HFFc6 (cell line): ENCODE measurements around the gene GRPEL1. TPM values are rescaled to one million over a fixed set of nuclear protein-coding genes. Genes with fewer than 3 reads are reported as not detected.

Source experiments
- DNase-seq: peaks from one replicate; pipeline ENCODE4 v3.0.0-alpha.2; 2018
- H3K27ac Mint-ChIP-seq: 2 replicates; pipeline ENCODE4 v1.8.0; 2020; ENCODE audit warnings: mild to moderate bottlenecking, mixed read lengths
- H3K27me3 Mint-ChIP-seq: 2 replicates; pipeline ENCODE4 v1.8.0; 2021; ENCODE audit warnings: mild to moderate bottlenecking, moderate library complexity, mixed read lengths; ENCODE audit not compliant: insufficient read depth
- H3K36me3 Mint-ChIP-seq: 2 replicates; pipeline ENCODE4 v1.8.0; 2021; ENCODE audit warnings: low read depth, mixed read lengths
- H3K4me1 Mint-ChIP-seq: 2 replicates; pipeline ENCODE4 v1.8.0; 2020; ENCODE audit warnings: low read depth, mixed read lengths
- H3K4me3 Mint-ChIP-seq: 2 replicates; pipeline ENCODE4 v1.8.0; 2020; ENCODE audit warnings: mild to moderate bottlenecking, moderate library complexity, mixed read lengths
- H3K9me3 Mint-ChIP-seq: 2 replicates; pipeline ENCODE4 v1.8.0; 2020; ENCODE audit warnings: mild to moderate bottlenecking, mixed read lengths
- CTCF ChIP-seq: fragments of 200-600 bp; sonication (generic); IDR thresholded peaks from 2 replicates; pipeline ENCODE4 v1.5.0; 2021; ENCODE audit warnings: antibody characterized with exemption, mild to moderate bottlenecking
- total RNA-seq, 6 experiments: library from RNA; stranded (reverse); fragmentation: NEBNext Ultra II Directional; extraction: Animal tissue kit (Norgen Biotek cat#: 25700); gene quantifications; 2 replicates in 1 of 6; 3 replicates in 5 of 6; pipeline ENCODE4 v1.2.3, GENCODE V29; 2021

GRPEL1 gene
- total RNA-seq, 6 experiments from 2014 or later = 43.1 to 62.1 (median 45.3) TPM

GRCh38 chr4:7042503-7043283, 25.2 kb downstream of the GRPEL1 start:
- Mint-ChIP-seq H3K36me3 (no peaks in the 10 kb centered on the region; the same call in none of the 2 replicates), H3K4me3 (peak overlapping the region; percentile 95), H3K27me3 (peaks cover 2% of the 10 kb centered on the region), H3K4me1 (peaks cover 44% of the 10 kb centered on the region), H3K9me3 (no peaks in the 10 kb centered on the region), H3K27ac (peak overlapping the region; percentile 93)
- peak; percentile 97 for DNase-seq
- TF ChIP-seq CTCF = peak; percentile 67

- DNase-seq = no peak
These were observed 25.9 kb downstream of the GRPEL1 start for GRCh38 chr4:7041801-7042502.

GRCh38 chr4:7041246-7041645, 26.6 kb downstream of the GRPEL1 start:
- Mint-ChIP-seq H3K36me3 (no peaks in the 10 kb centered on the region; the same call in none of the 2 replicates), H3K4me3 (no peak overlapping the region; the same call in 1 of the 2 replicates), H3K27ac (peak overlapping the region; percentile 93; the same call in 1 of the 2 replicates)

More at GRCh38 chr4:7041801-7042502, 25.9 kb downstream of the GRPEL1 start:
- peaks cover 2% of the 10 kb centered on the region for H3K27me3 Mint-ChIP-seq
- no peaks in the 10 kb centered on the region for H3K9me3 Mint-ChIP-seq
- H3K36me3 Mint-ChIP-seq = no peaks in the 10 kb centered on the region; the same call in none of the 2 replicates
- H3K4me1 Mint-ChIP-seq = peaks cover 45% of the 10 kb centered on the region
- no peak for TF ChIP-seq CTCF
- H3K4me3 Mint-ChIP-seq = peak overlapping the region; percentile 95
- peak overlapping the region; percentile 93 for H3K27ac Mint-ChIP-seq

GRCh38 chr4:7040765-7041164, 27.1 kb downstream of the GRPEL1 start:
- H3K36me3 Mint-ChIP-seq = no peaks in the 10 kb centered on the region; the same call in none of the 2 replicates
- H3K9me3 Mint-ChIP-seq = no peaks in the 10 kb centered on the region
- peaks cover 48% of the 10 kb centered on the region for H3K4me1 Mint-ChIP-seq
- no peak overlapping the region for H3K4me3 Mint-ChIP-seq
- DNase-seq = no peak
- peaks cover 2% of the 10 kb centered on the region for H3K27me3 Mint-ChIP-seq
- no peak for TF ChIP-seq CTCF
- H3K27ac Mint-ChIP-seq = no peak overlapping the region

More at GRCh38 chr4:7041246-7041645, 26.6 kb downstream of the GRPEL1 start:
- Mint-ChIP-seq H3K9me3 (no peaks in the 10 kb centered on the region), H3K27me3 (peaks cover 2% of the 10 kb centered on the region), H3K4me1 (peaks cover 45% of the 10 kb centered on the region)
- TF ChIP-seq CTCF = no peak
- DNase-seq = no peak

GRCh38 chr4:7037425-7037824, 30.4 kb downstream of the GRPEL1 start:
- Mint-ChIP-seq H3K27me3 (peaks cover 2% of the 10 kb centered on the region; the same call in 1 of the 2 replicates), H3K9me3 (no peaks in the 10 kb centered on the region), H3K4me1 (peaks cover 43% of the 10 kb centered on the region), H3K36me3 (0 out of 2 replicates have a peak, but pooled peaks cover under 1% of the 10 kb centered on the region), H3K4me3 (no peak overlapping the region), H3K27ac (no peak overlapping the region)
- DNase-seq = no peak
- peak; percentile 26 for TF ChIP-seq CTCF
